ENCODE measurements around the gene NEMP1.

NEMP1 gene

GRCh38 chr12:57089271-57090245 is 11.0 kb upstream of the NEMP1 start:
- peak overlapping the region; percentile 87 for H3K4me3 ChIP-seq (ENCODE audit: low read length)
- TF ChIP-seq, protein P1, sequence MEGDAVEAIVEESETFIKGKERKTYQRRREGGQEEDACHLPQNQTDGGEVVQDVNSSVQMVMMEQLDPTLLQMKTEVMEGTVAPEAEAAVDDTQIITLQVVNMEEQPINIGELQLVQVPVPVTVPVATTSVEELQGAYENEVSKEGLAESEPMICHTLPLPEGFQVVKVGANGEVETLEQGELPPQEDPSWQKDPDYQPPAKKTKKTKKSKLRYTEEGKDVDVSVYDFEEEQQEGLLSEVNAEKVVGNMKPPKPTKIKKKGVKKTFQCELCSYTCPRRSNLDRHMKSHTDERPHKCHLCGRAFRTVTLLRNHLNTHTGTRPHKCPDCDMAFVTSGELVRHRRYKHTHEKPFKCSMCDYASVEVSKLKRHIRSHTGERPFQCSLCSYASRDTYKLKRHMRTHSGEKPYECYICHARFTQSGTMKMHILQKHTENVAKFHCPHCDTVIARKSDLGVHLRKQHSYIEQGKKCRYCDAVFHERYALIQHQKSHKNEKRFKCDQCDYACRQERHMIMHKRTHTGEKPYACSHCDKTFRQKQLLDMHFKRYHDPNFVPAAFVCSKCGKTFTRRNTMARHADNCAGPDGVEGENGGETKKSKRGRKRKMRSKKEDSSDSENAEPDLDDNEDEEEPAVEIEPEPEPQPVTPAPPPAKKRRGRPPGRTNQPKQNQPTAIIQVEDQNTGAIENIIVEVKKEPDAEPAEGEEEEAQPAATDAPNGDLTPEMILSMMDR (conservative IDR thresholded peaks at IDR 0.05; ENCODE audit: low read depth, low read length), result no peak
- no peak for DNase-seq (ENCODE audit: low read depth)

- DNase-seq (ENCODE audit: low read depth), result peak; percentile 84
- TF ChIP-seq, protein P1 (conservative IDR thresholded peaks at IDR 0.05; ENCODE audit: low read depth, low read length), result no peak
- H3K4me3 ChIP-seq (ENCODE audit: low read length), result peak within 1 kb of the TSS; percentile 87
These were observed 10.0 kb upstream of the NEMP1 start, which contains the start of gene NAB2 for GRCh38 chr12:57088354-57089270. Gene NAB2, plus strand, starts transcription at chr12:57089114. Its CDS starts 158 bp downstream, at chr12:57089272.

GRCh38 chr12:57087691-57088353 is 9.2 kb upstream of the NEMP1 start:
- TF ChIP-seq, protein P1 (conservative IDR thresholded peaks at IDR 0.05; ENCODE audit: low read depth, low read length), result no peak

DNA sequence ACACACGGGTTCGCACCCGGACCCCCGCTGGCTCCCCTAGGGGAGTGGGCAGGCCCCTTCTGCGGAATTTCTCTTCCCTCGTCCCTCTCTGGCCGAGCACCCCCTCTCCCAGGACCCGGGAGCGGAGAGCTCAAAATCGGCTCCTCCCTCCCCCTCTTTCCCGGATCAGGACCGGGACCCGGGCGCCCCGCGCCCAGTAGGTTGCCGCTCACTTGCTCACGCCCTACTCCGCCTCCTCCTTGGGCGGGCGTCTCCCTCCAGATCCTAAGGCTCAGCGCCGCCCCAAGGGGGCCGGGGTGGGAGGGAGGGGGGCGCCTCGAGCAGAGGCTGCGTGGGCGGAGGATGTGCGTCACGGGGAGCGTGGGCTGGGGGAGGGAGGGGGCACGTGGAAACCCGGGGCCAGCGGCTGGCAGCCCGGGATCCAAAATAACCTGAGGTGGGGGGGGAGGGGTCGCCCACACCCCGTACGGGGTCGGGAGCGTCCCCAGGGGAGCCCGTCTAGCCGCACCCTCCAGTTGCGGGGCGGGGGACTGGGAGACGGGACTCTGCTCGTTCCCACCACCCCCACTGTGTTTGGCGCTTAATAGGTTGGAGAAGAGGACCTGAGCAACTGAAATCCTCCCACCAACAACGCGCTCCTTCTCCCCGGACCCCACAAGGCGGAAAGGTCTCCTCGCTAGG is 8.6 kb upstream of the NEMP1 start:
- TF ChIP-seq, protein P1 (conservative IDR thresholded peaks at IDR 0.05; ENCODE audit: low read depth, low read length), result no peak
- peak; percentile 55 for DNase-seq (ENCODE audit: low read depth)
- H3K4me3 ChIP-seq (ENCODE audit: low read length), result peak overlapping the region; percentile 62

More at GRCh38 chr12:57087691-57088353, 9.2 kb upstream of the NEMP1 start:
- peak overlapping the region; percentile 62 for H3K4me3 ChIP-seq (ENCODE audit: low read length)
- peak; percentile 74 for DNase-seq (ENCODE audit: low read depth)

GRCh38 chr12:57086493-57087009 is 8.0 kb upstream of the NEMP1 start:
- TF ChIP-seq, protein P1 (conservative IDR thresholded peaks at IDR 0.05; ENCODE audit: low read depth, low read length), result peak; percentile 53
- no peak for DNase-seq (ENCODE audit: low read depth)
- H3K4me3 ChIP-seq (ENCODE audit: low read length), result peak overlapping the region; percentile 62

DNA sequence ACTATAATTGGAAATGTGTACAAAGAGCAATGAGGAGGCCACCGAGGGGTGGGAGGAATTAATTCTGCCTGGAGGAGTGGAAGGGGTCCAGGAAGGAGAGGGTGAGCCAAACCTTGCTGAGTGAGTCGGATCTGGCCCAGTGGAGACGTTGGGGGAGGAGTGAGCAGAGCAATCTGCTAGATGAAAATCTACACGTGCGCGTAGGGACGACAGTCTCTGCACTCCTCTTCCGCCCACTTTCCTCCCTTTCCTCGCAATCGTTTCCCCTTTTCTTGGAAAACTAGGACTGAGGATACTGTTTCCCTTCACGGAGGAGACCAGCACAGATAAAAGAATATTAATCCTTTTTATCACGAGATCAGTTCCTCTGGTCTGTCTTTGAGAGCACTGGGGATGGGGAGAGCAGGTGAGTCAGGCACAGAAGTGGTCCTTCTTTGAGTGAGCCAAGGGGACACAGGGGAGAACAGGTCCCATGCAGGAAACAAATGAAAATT is 7.5 kb upstream of the NEMP1 start:
- TF ChIP-seq, protein P1 (conservative IDR thresholded peaks at IDR 0.05; ENCODE audit: low read depth, low read length), result no peak
- DNase-seq (ENCODE audit: low read depth), result no peak
- H3K4me3 ChIP-seq (ENCODE audit: low read length), result peak overlapping the region; percentile 62

Measured in retinal pigment epithelial cell (primary cell).